HepG2 (cell line): ENCODE measurements around the gene RING1. TPM values are rescaled to one million over a fixed set of nuclear protein-coding genes. Genes with fewer than 3 reads are reported as not detected.

Experiments
- AHDC1 ChIP-seq: sonication (generic); formaldehyde crosslinking; IDR thresholded peaks from 2 replicates; pipeline ENCODE4 v1.5.1; 2020; ENCODE audit warnings: mild to moderate bottlenecking, missing genetic modification reagents, borderline replicate concordance
- CHCHD3 ChIP-seq: sonication (generic); formaldehyde crosslinking; IDR thresholded peaks from 2 replicates; pipeline ENCODE4 v1.8.0; 2022; ENCODE audit warnings: mild to moderate bottlenecking, missing genetic modification reagents, moderate library complexity
- CTCF ChIP-seq: sonication (generic); formaldehyde crosslinking; IDR thresholded peaks from 2 replicates; pipeline ENCODE4 v1.5.0; 2020; ENCODE audit warnings: mild to moderate bottlenecking, missing genetic modification reagents, moderate library complexity
- DRAP1 ChIP-seq: IDR thresholded peaks from 2 replicates; pipeline ENCODE4 v1.6.1; 2016; ENCODE audit warnings: missing genetic modification reagents, missing compliant biosample characterization
- EP300 ChIP-seq, 3 experiments: sonication (generic) in 1 of 3; formaldehyde crosslinking in 1 of 3; IDR thresholded peaks; 2 replicates each; pipeline versions ENCODE4 v1.5.1 to v1.6.1; 2011 to 2020; ENCODE audit warnings: low read depth in 2 of 3, low read length in 2 of 3, borderline replicate concordance in 1 of 3, improper control_type of control experiment in 1 of 3, mild to moderate bottlenecking in 1 of 3, missing genetic modification reagents in 1 of 3, moderate library complexity in 1 of 3
- JARID2 ChIP-seq: sonication (generic); formaldehyde crosslinking; IDR thresholded peaks from 2 replicates; pipeline ENCODE4 v1.8.1; 2023; ENCODE audit warnings: missing genetic modification reagents, inconsistent platforms; ENCODE audit not compliant: insufficient replicate concordance
- MAF1 ChIP-seq: sonication (generic); formaldehyde crosslinking; IDR thresholded peaks from 2 replicates; pipeline ENCODE4 v1.5.0; 2020; ENCODE audit warnings: missing genetic modification reagents, borderline replicate concordance
- ZC3H4 ChIP-seq: sonication (generic); formaldehyde crosslinking; IDR thresholded peaks from 2 replicates; pipeline ENCODE4 v1.4.0; 2020; ENCODE audit warnings: missing genetic modification reagents, borderline replicate concordance
- ZNF160 ChIP-seq: sonication (generic); formaldehyde crosslinking; IDR thresholded peaks from 2 replicates; pipeline ENCODE4 v1.8.0; 2022; ENCODE audit warnings: mild to moderate bottlenecking, inconsistent platforms, missing genetic modification reagents
- ZNF362 ChIP-seq: sonication (generic); formaldehyde crosslinking; IDR thresholded peaks from 2 replicates; pipeline ENCODE4 v1.4.0; 2020; ENCODE audit warnings: missing genetic modification reagents, mild to moderate bottlenecking, borderline replicate concordance
- ZNF574 ChIP-seq: sonication (generic); formaldehyde crosslinking; IDR thresholded peaks from 2 replicates; pipeline ENCODE4 v1.4.0; 2020; ENCODE audit warnings: missing genetic modification reagents
- ZNF83 ChIP-seq: sonication (generic); formaldehyde crosslinking; IDR thresholded peaks from 2 replicates; pipeline ENCODE4 v1.4.0; 2020; ENCODE audit warnings: missing genetic modification reagents, mild to moderate bottlenecking, borderline replicate concordance
- polyA plus RNA-seq, 8 experiments: library from polyadenylated mRNA; depleted of rRNA in 3 of 8; stranded (reverse) in 7 of 8; unstranded in 1 of 8; fragments of >200 nt; fragmentation: Illumina TruSeq in 4 of 8; extraction: Trizol in 4 of 8; gene quantifications; 2 replicates each; pipeline versions ENCODE4 v1.2.1 to v1.2.3, GENCODE V29; 2011 to 2016; ENCODE audit warnings: low read depth in 4 of 8, missing spikeins in 1 of 8, mixed read lengths in 1 of 8; ENCODE audit not compliant: insufficient read depth in 1 of 8
- total RNA-seq, 5 experiments: library from RNA; depleted of rRNA; stranded (reverse); fragments of >200 nt; fragmentation: Illumina TruSeq; extraction: Trizol; gene quantifications; 2 replicates each; pipeline ENCODE4 v1.2.3, GENCODE V29; 2016; ENCODE audit warnings: low read depth in 1 of 5

Gene RING1
- total and polyA plus RNA-seq, 2 of the 13 experiments (the other 11 are each of a cell fraction or from before 2014, with no cell fraction given) = 23.9 to 33.6 TPM

- no peak for TF ChIP-seq DRAP1 (CRISPR knock-in tag)
- no peak for TF ChIP-seq MAF1
- TF ChIP-seq ZNF83 (CRISPR knock-in tag) = 0 out of 2 replicates have a peak, but pooled peaks have one; percentile 6
- TF ChIP-seq ZC3H4 = no peak
- TF ChIP-seq ZNF362 (CRISPR knock-in tag) = no peak
- TF ChIP-seq AHDC1 = no peak
- no peak for TF ChIP-seq CHCHD3
- TF ChIP-seq ZNF574 (CRISPR knock-in tag) = no peak
- no peak for TF ChIP-seq EP300 (IDR thresholded peaks at IDR 0.05; ENCODE audit: low read depth in 2 of 2, low read length in 2 of 2)
- no peak for TF ChIP-seq EP300 (CRISPR knock-in tag; IDR thresholded peaks at IDR 0.05; ENCODE audit: borderline replicate concordance)
- TF ChIP-seq CTCF (CRISPR knock-in tag) = no peak
- no peak for TF ChIP-seq JARID2 (CRISPR knock-in tag)
- TF ChIP-seq ZNF160 (CRISPR knock-in tag) = no peak
Observed at GRCh38 chr6:33192105-33192646, 16.1 kb upstream of the RING1 start, which contains the start of gene COL11A2 (continued).
